ENCODE results near the gene SAFB2.

Gene SAFB2

GRCh38 chr19:5622465-5623396 lies at the start of gene SAFB2, which contains the start of gene SAFB:
SAFB2 (minus strand) TSS chr19:5622776; CDS start chr19:5622715, 61 bp downstream.
SAFB (plus strand) TSS chr19:5623083; CDS start chr19:5623206, 123 bp downstream.
- Mint-ChIP-seq H3K4me1 (peaks cover 77% of the 10 kb centered on the region), H3K9me3 (no peaks in the 10 kb centered on the region), H3K4me3 (peak within 1 kb of the TSS; percentile 99 to 100), H3K27me3 (no peaks in the 10 kb centered on the region), H3K27ac (peak within 1 kb of the TSS; percentile 100)
- DNase-seq (peak; percentile 99 to 100), ATAC-seq (peak; percentile 93)

- no peaks in the 10 kb centered on the region for H3K27me3 Mint-ChIP-seq
Observed at GRCh38 chr19:5671600-5671999, 49.0 kb upstream of the SAFB2 start.

GRCh38 chr19:5669212-5669611 lies 46.6 kb upstream of the SAFB2 start:
- H3K9me3 Mint-ChIP-seq: peaks cover 0 to 5% of the 10 kb centered on the region in 2 donors
- peaks cover 31% of the 10 kb centered on the region for H3K4me1 Mint-ChIP-seq
- peak overlapping the region in 1 of 2 donors; percentile 21 for H3K27ac Mint-ChIP-seq
- no peak overlapping the region for H3K4me3 Mint-ChIP-seq
- DNase-seq (no peak), ATAC-seq (no peak)
- no peaks in the 10 kb centered on the region for H3K27me3 Mint-ChIP-seq

More at GRCh38 chr19:5671600-5671999, 49.0 kb upstream of the SAFB2 start:
- H3K4me3 Mint-ChIP-seq: no peak overlapping the region
- no peak for ATAC-seq
- H3K27ac Mint-ChIP-seq: peak overlapping the region in 1 of 2 donors; percentile 74
- DNase-seq: no peak
- H3K4me1 Mint-ChIP-seq: peaks cover 15% of the 10 kb centered on the region
- H3K9me3 Mint-ChIP-seq: peaks cover 0 to 5% of the 10 kb centered on the region in 2 donors

DNA sequence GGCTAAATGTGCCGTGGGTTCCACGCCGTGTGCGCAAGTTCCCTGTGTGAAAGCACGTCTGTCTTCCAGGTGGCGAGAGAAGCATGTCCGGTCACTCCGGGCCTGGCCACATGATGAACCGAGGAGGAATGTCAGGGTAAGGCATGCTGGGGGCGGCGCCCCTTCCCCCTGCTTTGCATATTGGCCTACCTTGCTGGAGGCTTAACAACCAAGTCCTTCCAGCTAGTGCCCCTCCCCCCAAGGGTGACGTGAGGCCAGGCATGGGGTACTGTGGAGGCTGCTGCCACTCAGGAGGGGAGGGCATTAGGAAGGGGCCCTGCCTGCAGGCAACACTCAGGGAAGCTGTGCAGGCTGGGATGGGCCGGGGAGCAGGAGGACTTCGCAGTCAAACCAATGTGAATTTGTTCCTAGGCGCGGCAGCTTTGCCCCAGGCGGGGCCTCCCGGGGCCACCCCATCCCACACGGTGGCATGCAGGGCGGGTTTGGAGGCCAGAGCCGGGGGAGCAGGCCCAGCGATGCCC lies 45.2 kb upstream of the SAFB2 start:
- no peak for DNase-seq
- Mint-ChIP-seq H3K9me3 (no peaks in the 10 kb centered on the region), H3K27me3 (no peaks in the 10 kb centered on the region), H3K4me3 (no peak overlapping the region), H3K4me1 (peaks cover 31% of the 10 kb centered on the region), H3K27ac (peak overlapping the region; percentile 60 to 84)
- ATAC-seq: no peak

- Mint-ChIP-seq H3K27me3 (no peaks in the 10 kb centered on the region), H3K4me1 (peaks cover 31% of the 10 kb centered on the region), H3K27ac (peak overlapping the region; percentile 82 to 84), H3K4me3 (no peak overlapping the region), H3K9me3 (no peaks in the 10 kb centered on the region)
- DNase-seq: no peak
- ATAC-seq: no peak
Observed at GRCh38 chr19:5666921-5667610, 44.5 kb upstream of the SAFB2 start.

DNA sequence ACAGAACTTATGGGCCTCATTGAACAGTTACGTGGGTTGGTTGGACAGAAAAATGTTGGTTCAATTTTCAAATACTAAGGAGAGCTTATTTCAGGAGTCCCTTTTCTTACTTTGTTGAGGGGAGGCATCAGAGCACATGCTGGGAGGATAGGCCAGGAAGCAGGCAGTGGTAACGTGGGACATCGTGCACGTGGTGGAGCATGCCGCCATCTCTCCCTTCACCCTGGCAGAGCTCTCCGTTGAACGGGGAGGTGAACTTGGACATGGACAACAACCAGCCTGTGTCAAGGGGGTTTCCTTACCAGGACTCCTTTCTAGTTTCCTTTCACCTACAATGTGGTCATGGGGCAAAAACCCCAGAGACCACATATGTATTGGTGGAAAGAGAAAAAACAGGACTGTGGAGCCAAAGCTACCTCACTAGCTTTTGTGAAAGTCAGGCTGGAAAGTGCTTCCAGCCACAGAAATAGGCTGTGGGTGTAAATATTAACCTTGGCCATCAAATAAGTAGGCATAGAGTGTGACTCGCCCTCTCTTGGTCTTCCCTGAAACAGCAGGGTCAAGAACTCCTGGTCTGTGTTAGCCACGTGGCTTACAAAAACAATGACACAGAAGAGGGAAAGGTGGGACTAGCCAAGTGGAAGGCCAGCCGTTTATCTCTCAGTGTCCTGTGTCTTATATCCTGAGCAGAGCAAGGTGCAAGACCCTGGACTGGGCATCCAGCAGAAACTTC lies 43.4 kb upstream of the SAFB2 start:
- peaks cover 31% of the 10 kb centered on the region for H3K4me1 Mint-ChIP-seq
- no peaks in the 10 kb centered on the region for H3K9me3 Mint-ChIP-seq
- peak overlapping the region in 1 of 2 donors; percentile 60 for H3K4me3 Mint-ChIP-seq
- H3K27ac Mint-ChIP-seq: peak overlapping the region; percentile 65 to 82
- DNase-seq (peak in 1 of 2 donors; percentile 56), ATAC-seq (peak; percentile 89)
- no peaks in the 10 kb centered on the region for H3K27me3 Mint-ChIP-seq

- Mint-ChIP-seq H3K27me3 (no peaks in the 10 kb centered on the region), H3K4me3 (no peak overlapping the region), H3K27ac (no peak overlapping the region), H3K4me1 (peaks cover 31% of the 10 kb centered on the region), H3K9me3 (no peaks in the 10 kb centered on the region)
- DNase-seq (no peak), ATAC-seq (no peak)
Observed at GRCh38 chr19:5664515-5664914, 41.9 kb upstream of the SAFB2 start.

- H3K4me1 Mint-ChIP-seq: peaks cover 31% of the 10 kb centered on the region
- H3K27ac Mint-ChIP-seq: no peak overlapping the region
Observed at GRCh38 chr19:5663904-5664303, 41.3 kb upstream of the SAFB2 start.

GRCh38 chr19:5661483-5661882 lies 38.9 kb upstream of the SAFB2 start:
- H3K4me1 Mint-ChIP-seq: peaks cover 21% of the 10 kb centered on the region
- H3K9me3 Mint-ChIP-seq: no peaks in the 10 kb centered on the region
- no peaks in the 10 kb centered on the region for H3K27me3 Mint-ChIP-seq
- no peak overlapping the region for H3K27ac Mint-ChIP-seq
- ATAC-seq (no peak), DNase-seq (no peak)
- H3K4me3 Mint-ChIP-seq: no peak overlapping the region

More at GRCh38 chr19:5663904-5664303, 41.3 kb upstream of the SAFB2 start:
- ATAC-seq: no peak
- Mint-ChIP-seq H3K4me3 (no peak overlapping the region), H3K27me3 (no peaks in the 10 kb centered on the region), H3K9me3 (no peaks in the 10 kb centered on the region)
- no peak for DNase-seq

GRCh38 chr19:5655412-5655811 lies 32.8 kb upstream of the SAFB2 start:
- DNase-seq: no peak
- no peaks in the 10 kb centered on the region for H3K27me3 Mint-ChIP-seq
- no peaks in the 10 kb centered on the region for H3K9me3 Mint-ChIP-seq
- H3K4me1 Mint-ChIP-seq: no peaks in the 10 kb centered on the region
- no peak for ATAC-seq
- no peak overlapping the region for H3K4me3 Mint-ChIP-seq
- H3K27ac Mint-ChIP-seq: no peak overlapping the region

DNA sequence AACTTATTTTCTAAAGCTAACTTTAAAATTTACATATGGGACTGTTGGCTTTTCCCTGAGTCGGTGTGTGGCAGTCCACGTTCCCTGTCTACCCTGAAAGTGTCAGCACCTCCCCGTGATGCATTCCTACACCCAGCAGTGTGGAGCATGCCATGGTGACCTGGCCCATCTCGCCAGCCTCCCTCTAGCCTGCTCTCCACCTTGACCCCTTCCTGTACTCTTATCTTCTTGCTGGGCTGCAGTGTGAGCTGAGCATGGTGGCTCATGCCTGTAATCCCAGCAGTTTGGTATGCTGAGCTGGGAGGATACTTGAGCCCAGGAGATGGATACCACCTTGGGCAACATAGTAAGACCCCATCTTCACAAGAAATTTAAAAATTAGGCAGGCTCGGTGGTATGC lies 32.4 kb upstream of the SAFB2 start:
- Mint-ChIP-seq H3K9me3 (no peaks in the 10 kb centered on the region), H3K4me1 (no peaks in the 10 kb centered on the region), H3K27ac (peak overlapping the region in 1 of 2 donors; percentile 93), H3K4me3 (no peak overlapping the region), H3K27me3 (no peaks in the 10 kb centered on the region)
- ATAC-seq (no peak), DNase-seq (no peak)

DNA sequence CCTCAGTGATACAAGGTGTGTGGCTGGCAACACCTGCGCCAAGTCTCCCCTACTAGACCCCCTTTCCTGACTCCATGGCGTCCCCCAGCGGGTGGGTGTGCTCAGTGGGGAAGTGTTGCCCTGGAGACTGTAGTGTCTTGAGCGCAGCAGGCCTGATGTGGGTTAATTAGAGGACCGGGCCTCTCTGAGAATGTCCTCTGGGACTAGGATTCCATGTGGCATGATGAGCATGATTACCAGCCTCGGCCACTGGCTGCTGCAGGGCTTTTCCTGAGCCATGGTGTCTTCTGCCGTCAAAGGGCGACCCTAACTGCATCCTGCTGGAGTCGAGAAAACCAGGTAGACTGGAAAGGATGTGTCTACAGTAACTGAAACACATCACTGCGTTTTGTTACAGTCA lies 29.7 kb upstream of the SAFB2 start:
- no peak overlapping the region for H3K4me3 Mint-ChIP-seq
- no peak for DNase-seq

GRCh38 chr19:5651361-5651760 lies 28.8 kb upstream of the SAFB2 start:
- DNase-seq (no peak), ATAC-seq (no peak)
- peak overlapping the region in 1 of 2 donors; percentile 84 for H3K27ac Mint-ChIP-seq
- H3K9me3 Mint-ChIP-seq: no peaks in the 10 kb centered on the region
- H3K27me3 Mint-ChIP-seq: no peaks in the 10 kb centered on the region
- H3K4me3 Mint-ChIP-seq: no peak overlapping the region
- no peaks in the 10 kb centered on the region for H3K4me1 Mint-ChIP-seq

More for the DNA sequence above, 29.7 kb upstream of the SAFB2 start:
- no peak for ATAC-seq
- no peak overlapping the region for H3K27ac Mint-ChIP-seq
- H3K9me3 Mint-ChIP-seq: no peaks in the 10 kb centered on the region
- H3K27me3 Mint-ChIP-seq: no peaks in the 10 kb centered on the region
- no peaks in the 10 kb centered on the region for H3K4me1 Mint-ChIP-seq

DNA sequence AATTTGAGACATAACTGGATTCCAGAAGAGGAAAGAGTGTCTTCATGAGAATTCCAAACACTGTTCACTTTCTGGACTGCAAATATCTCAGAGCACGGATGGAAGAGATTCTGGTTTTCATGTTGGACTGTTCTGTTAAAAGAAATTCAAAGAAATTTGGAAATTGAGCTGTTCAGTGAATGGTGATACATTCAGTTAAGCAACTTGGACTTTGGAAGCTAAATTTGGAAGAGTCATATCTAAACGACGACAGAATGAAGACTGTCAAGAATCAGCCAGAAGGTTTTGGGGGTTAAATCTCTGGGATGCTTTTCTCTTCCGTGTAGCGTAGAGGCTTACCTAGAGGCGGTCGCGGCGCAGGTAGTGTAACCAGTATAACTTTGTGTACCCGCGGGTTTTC lies 25.9 kb upstream of the SAFB2 start:
- Mint-ChIP-seq H3K9me3 (no peaks in the 10 kb centered on the region), H3K27me3 (no peaks in the 10 kb centered on the region), H3K4me1 (peaks cover 17% of the 10 kb centered on the region), H3K4me3 (no peak overlapping the region), H3K27ac (peak overlapping the region in 1 of 2 donors; percentile 15)
- no peak for DNase-seq
- no peak for ATAC-seq

GRCh38 chr19:5646703-5647102 lies 24.1 kb upstream of the SAFB2 start:
- Mint-ChIP-seq H3K9me3 (no peaks in the 10 kb centered on the region), H3K4me3 (no peak overlapping the region), H3K27me3 (no peaks in the 10 kb centered on the region), H3K27ac (peak overlapping the region; percentile 49 to 78), H3K4me1 (peaks cover 19% of the 10 kb centered on the region)
- no peak for DNase-seq
- no peak for ATAC-seq
